Skeletal muscle tissue (tissue), 4 donors: ENCODE measurements around the gene NOTUM. TPM values are rescaled to one million over a fixed set of nuclear protein-coding genes. Genes with fewer than 3 reads are reported as not detected.

ENCODE experiments used
- H3K27ac ChIP-seq: one replicate; pipeline ENCODE4 v1.7.0; 2013; ENCODE audit warnings: mild to moderate bottlenecking, low read depth, low read length, inconsistent platforms
- H3K27me3 ChIP-seq, 3 donors: one replicate each; pipeline ENCODE4 v1.7.0; 2013; ENCODE audit warnings: low read length in 3 of 3; ENCODE audit not compliant: control insufficient read depth in 3 of 3, insufficient read depth in 3 of 3
- H3K36me3 ChIP-seq, 3 donors: one replicate each; pipeline ENCODE4 v1.7.0; 2013; ENCODE audit warnings: low read length in 3 of 3; ENCODE audit not compliant: control insufficient read depth in 3 of 3, insufficient read depth in 3 of 3
- H3K4me1 ChIP-seq, 3 donors: one replicate each; pipeline ENCODE4 v1.7.0; 2013; ENCODE audit warnings: low read length in 3 of 3, mild to moderate bottlenecking in 3 of 3; ENCODE audit not compliant: control insufficient read depth in 3 of 3, insufficient read depth in 3 of 3
- H3K4me3 ChIP-seq, 3 donors: one replicate each; pipeline ENCODE4 v1.7.0; 2013; ENCODE audit warnings: low read length in 3 of 3
- H3K9ac ChIP-seq, 3 donors: one replicate each; pipeline ENCODE4 v1.7.0; 2013; ENCODE audit warnings: low read length in 3 of 3, mild to moderate bottlenecking in 3 of 3, moderate library complexity in 2 of 3, low read depth in 1 of 3
- H3K9me3 ChIP-seq, 3 donors: one replicate each; pipeline ENCODE4 v1.7.0; 2013; ENCODE audit warnings: low read length in 3 of 3; ENCODE audit not compliant: control insufficient read depth in 3 of 3
- total RNA-seq: library from RNA; depleted of rRNA; stranded (reverse); fragments of >200 nt; gene quantifications from one replicate; pipeline ENCODE4 v1.2.3, GENCODE V29; 2014
- donor health status: Osteomylitis.

Gene NOTUM
- total RNA-seq, 1 donor from 2014 or later: 0.52 TPM

- Histone ChIP-seq H3K36me3 (peaks cover 0 to 17% (median 0%) of the 10 kb centered on the region in 3 donors), H3K27ac (no peak overlapping the region), H3K9me3 (no peaks in the 10 kb centered on the region), H3K4me3 (no peak overlapping the region), H3K27me3 (peaks cover 0 to 3% (median 3%) of the 10 kb centered on the region in 3 donors), H3K9ac (no peak overlapping the region), H3K4me1 (peaks cover 29 to 34% (median 32%) of the 10 kb centered on the region in 3 donors)
These were observed 25.9 kb downstream of the NOTUM start for GRCh38 chr17:81934850-81935708.

DNA sequence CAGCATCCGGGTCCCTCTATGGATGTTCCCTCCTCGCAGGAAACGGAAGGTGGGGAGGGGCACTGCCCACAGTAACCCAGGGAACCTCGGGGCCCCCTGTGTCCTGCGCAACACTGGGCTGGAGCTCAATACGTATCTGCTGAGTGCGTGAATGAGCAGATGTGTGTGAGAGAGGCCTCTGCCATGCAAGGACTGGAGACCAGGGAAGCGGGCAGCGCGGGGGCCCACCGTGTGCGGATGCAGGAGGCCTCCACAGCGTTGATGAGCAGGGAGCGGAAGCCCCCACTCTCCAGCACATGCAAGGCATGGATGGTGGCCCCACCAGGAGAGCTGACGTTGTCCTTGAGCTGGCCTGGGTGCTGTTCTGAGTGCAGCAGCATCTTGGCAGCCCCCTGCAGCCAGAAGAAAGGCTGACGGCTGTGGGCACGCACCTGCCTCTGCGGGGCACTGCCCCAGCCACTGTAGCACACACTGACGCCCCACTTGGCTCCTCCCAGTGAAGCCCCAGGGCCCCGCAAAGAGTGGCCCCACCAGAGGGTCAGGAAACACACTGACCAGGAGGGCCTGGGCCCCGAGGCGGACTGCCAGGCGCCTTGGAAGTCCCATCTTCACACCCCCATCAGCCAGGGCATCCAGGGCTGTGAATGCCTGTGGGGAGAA lies 26.8 kb downstream of the NOTUM start:
- H3K27ac ChIP-seq: no peak overlapping the region
- peaks cover 24 to 26% (median 24%) of the 10 kb centered on the region in 3 donors for H3K4me1 ChIP-seq
- H3K36me3 ChIP-seq: peaks cover 0 to 10% (median 0%) of the 10 kb centered on the region in 3 donors
- H3K4me3 ChIP-seq: no peak overlapping the region
- no peaks in the 10 kb centered on the region for H3K9me3 ChIP-seq
- H3K27me3 ChIP-seq: peaks cover 0 to 3% (median 3%) of the 10 kb centered on the region in 3 donors
- H3K9ac ChIP-seq: no peak overlapping the region

DNA sequence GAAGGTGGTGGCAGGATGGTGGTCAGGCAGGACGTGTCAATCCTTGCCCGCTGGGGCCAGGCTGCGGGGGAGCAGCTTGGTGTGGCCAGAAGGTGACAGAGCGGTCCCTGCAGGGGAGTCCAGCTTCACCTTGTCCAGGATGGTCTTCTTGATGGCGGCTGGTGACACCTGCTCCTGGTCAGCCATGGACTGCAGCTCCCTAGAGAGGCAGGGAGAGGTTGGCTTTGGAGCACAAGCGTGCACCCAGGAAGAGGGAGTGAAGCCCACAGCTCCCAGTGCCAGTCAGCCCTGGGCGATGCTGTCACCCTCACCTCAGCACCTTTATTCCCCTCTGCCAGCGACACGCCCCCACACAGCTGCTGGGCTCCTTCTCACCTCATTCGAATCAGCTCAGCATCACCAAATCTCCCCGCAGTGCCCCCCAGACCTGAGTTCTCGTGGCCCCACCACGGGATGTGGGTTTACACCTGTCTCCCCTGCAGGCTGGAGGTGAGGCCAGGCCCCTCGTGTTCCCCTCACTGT lies 27.7 kb downstream of the NOTUM start:
- no peak overlapping the region for H3K27ac ChIP-seq
- H3K4me3 ChIP-seq: no peak overlapping the region
- H3K9me3 ChIP-seq: no peaks in the 10 kb centered on the region
- H3K27me3 ChIP-seq: peaks cover 0 to 7% (median 3%) of the 10 kb centered on the region in 3 donors
- H3K9ac ChIP-seq: no peak overlapping the region
- peaks cover 0 to 3% (median 0%) of the 10 kb centered on the region in 3 donors for H3K36me3 ChIP-seq
- peaks cover 18 to 22% (median 18%) of the 10 kb centered on the region in 3 donors for H3K4me1 ChIP-seq

DNA sequence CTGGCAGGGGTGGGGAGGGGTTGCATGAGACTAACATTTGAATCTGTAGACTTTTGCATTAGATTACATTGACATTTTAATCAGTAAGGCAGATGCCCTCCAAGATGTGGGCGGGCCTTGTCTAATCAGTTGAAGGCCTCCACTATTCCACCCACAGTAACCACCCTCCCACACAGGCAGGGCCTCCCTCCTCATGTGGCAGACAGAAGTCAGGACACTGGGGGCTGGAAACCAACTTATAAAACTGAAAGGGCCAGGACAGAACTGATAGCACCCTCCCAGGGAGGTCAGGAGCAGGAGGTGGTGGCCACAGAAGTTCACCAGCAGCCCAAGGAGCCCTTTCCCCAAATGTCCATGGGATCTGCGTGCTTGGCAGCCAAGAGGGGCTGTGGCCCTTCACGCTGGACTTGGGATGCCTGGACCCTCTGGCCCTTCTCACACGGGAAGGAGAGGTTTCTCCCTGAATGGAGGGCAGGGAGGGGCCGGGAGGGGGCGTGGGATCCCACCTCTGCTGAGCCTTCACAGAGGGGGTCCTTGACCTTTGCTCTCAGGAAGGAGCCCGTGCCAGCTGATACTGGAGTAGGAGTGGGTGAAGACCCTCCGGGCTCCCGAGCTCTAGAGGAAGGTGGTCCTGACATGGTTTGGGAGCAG lies 28.5 kb downstream of the NOTUM start:
- Histone ChIP-seq H3K9me3 (no peaks in the 10 kb centered on the region), H3K4me3 (no peak overlapping the region), H3K9ac (no peak overlapping the region), H3K27me3 (peaks cover 0 to 7% (median 3%) of the 10 kb centered on the region in 3 donors), H3K27ac (no peak overlapping the region), H3K4me1 (peaks cover 12 to 20% (median 13%) of the 10 kb centered on the region in 3 donors), H3K36me3 (peaks cover 0 to 3% (median 0%) of the 10 kb centered on the region in 3 donors)

- Histone ChIP-seq H3K4me1 (peaks cover 8 to 16% (median 9%) of the 10 kb centered on the region in 3 donors), H3K9me3 (no peaks in the 10 kb centered on the region), H3K9ac (no peak overlapping the region), H3K4me3 (no peak overlapping the region), H3K27ac (no peak overlapping the region), H3K36me3 (peaks cover 0 to 3% (median 0%) of the 10 kb centered on the region in 3 donors), H3K27me3 (peaks cover 0 to 7% (median 3%) of the 10 kb centered on the region in 3 donors)
These were observed 29.2 kb downstream of the NOTUM start for GRCh38 chr17:81931557-81932332.

DNA sequence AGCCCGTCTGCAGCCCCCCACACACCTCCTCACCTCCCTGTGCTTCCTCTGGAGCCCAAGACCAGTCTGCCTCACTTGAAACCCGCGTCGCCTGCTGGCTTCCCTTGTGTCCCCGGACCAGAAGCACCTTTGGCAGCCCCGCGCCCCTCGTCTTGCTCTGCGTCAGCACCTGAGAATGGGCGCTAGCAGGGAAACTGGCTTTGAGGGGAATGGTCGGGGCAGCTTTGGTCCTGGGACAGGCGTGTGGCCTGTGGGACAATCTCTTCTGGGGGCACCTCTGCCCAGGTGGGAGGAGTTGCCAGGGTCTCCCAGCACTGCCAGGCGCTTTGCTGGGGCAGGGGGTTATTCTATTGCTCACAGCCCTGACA lies 29.8 kb downstream of the NOTUM start:
- Histone ChIP-seq H3K9ac (no peak overlapping the region), H3K4me1 (peaks cover 6 to 17% (median 10%) of the 10 kb centered on the region in 3 donors), H3K27ac (no peak overlapping the region), H3K9me3 (no peaks in the 10 kb centered on the region), H3K4me3 (no peak overlapping the region), H3K36me3 (peaks cover 0 to 3% (median 0%) of the 10 kb centered on the region in 3 donors), H3K27me3 (peaks cover 0 to 7% (median 3%) of the 10 kb centered on the region in 3 donors)

GRCh38 chr17:81930142-81931125 lies 30.6 kb downstream of the NOTUM start:
- H3K36me3 ChIP-seq: peaks cover 0 to 3% (median 0%) of the 10 kb centered on the region in 3 donors
- peaks cover 0 to 7% (median 3%) of the 10 kb centered on the region in 3 donors for H3K27me3 ChIP-seq
- no peak overlapping the region for H3K27ac ChIP-seq
- no peak overlapping the region for H3K9ac ChIP-seq
- peaks cover 13 to 24% (median 16%) of the 10 kb centered on the region in 3 donors for H3K4me1 ChIP-seq
- no peaks in the 10 kb centered on the region for H3K9me3 ChIP-seq
- no peak overlapping the region for H3K4me3 ChIP-seq

- Histone ChIP-seq H3K36me3 (peaks cover 0 to 3% (median 0%) of the 10 kb centered on the region in 3 donors), H3K4me3 (no peak overlapping the region), H3K27ac (no peak overlapping the region), H3K4me1 (peaks cover 21 to 33% (median 25%) of the 10 kb centered on the region in 3 donors), H3K9ac (no peak overlapping the region), H3K27me3 (peaks cover 0 to 7% (median 3%) of the 10 kb centered on the region in 3 donors), H3K9me3 (no peaks in the 10 kb centered on the region)
These were observed 31.5 kb downstream of the NOTUM start for GRCh38 chr17:81929253-81930141.
